ENCODE data around the gene AXDND1. TPM values are rescaled to one million over a fixed set of nuclear protein-coding genes. Genes with fewer than 3 reads are reported as not detected.

Gene AXDND1
- total and polyA plus RNA-seq, 2 experiments from 2014 or later = not detected

DNA sequence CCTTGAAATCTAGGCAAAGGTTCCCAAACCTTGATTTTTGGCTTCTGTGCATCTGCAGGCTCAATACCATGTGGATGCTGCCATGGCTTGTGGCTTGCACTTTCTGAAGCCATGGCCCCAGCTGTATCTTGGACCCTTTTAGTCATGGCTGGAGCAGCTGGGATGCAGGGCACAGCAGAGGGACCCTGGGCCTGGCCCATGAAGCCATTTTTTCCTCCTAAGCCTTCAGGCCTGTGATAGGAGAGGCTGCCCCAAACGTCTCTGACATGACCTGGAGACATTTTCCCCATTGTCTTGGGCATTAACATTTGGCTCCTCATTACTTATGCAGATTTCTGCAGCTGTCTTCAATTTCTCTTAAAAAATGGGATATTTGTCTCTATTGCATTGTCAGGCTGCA lies 112.6 kb downstream of the AXDND1 start:
- Histone ChIP-seq H2AFZ (no peak overlapping the region), H3K27me3 (ENCODE audit: insufficient read depth) (no peaks in the 10 kb centered on the region), H3K36me3 (ENCODE audit: insufficient read depth) (0 out of 2 replicates have a peak, but pooled peaks cover 13% of the 10 kb centered on the region), H3K9me2 (ENCODE audit: insufficient read depth) (no peaks in the 10 kb centered on the region), H3F3A (replicated peaks; ENCODE audit: low read depth) (no peaks in the 10 kb centered on the region), H3K4me2 (no peak overlapping the region), H3K79me2 (replicated peaks; ENCODE audit: insufficient read depth) (no peaks in the 10 kb centered on the region), H4K20me1 (replicated peaks; ENCODE audit: insufficient read depth) (no peaks in the 10 kb centered on the region), H3K27ac (ENCODE audit: low read depth) (no peak overlapping the region), H3K4me3 (no peak overlapping the region), H3K4me1 (ENCODE audit: insufficient read depth) (no peaks in the 10 kb centered on the region)
- TF ChIP-seq ZNF114 (CRISPR knock-in tag; IDR thresholded peaks at IDR 0.05) = no peak
- TF ChIP-seq JUNB (IDR thresholded peaks at IDR 0.05; ENCODE audit: unreplicated experiment) = no peak
- no peak for TF ChIP-seq EZH2phosphoT487 (IDR thresholded peaks at IDR 0.05; ENCODE audit: unreplicated experiment)
- TF ChIP-seq, protein P1, sequence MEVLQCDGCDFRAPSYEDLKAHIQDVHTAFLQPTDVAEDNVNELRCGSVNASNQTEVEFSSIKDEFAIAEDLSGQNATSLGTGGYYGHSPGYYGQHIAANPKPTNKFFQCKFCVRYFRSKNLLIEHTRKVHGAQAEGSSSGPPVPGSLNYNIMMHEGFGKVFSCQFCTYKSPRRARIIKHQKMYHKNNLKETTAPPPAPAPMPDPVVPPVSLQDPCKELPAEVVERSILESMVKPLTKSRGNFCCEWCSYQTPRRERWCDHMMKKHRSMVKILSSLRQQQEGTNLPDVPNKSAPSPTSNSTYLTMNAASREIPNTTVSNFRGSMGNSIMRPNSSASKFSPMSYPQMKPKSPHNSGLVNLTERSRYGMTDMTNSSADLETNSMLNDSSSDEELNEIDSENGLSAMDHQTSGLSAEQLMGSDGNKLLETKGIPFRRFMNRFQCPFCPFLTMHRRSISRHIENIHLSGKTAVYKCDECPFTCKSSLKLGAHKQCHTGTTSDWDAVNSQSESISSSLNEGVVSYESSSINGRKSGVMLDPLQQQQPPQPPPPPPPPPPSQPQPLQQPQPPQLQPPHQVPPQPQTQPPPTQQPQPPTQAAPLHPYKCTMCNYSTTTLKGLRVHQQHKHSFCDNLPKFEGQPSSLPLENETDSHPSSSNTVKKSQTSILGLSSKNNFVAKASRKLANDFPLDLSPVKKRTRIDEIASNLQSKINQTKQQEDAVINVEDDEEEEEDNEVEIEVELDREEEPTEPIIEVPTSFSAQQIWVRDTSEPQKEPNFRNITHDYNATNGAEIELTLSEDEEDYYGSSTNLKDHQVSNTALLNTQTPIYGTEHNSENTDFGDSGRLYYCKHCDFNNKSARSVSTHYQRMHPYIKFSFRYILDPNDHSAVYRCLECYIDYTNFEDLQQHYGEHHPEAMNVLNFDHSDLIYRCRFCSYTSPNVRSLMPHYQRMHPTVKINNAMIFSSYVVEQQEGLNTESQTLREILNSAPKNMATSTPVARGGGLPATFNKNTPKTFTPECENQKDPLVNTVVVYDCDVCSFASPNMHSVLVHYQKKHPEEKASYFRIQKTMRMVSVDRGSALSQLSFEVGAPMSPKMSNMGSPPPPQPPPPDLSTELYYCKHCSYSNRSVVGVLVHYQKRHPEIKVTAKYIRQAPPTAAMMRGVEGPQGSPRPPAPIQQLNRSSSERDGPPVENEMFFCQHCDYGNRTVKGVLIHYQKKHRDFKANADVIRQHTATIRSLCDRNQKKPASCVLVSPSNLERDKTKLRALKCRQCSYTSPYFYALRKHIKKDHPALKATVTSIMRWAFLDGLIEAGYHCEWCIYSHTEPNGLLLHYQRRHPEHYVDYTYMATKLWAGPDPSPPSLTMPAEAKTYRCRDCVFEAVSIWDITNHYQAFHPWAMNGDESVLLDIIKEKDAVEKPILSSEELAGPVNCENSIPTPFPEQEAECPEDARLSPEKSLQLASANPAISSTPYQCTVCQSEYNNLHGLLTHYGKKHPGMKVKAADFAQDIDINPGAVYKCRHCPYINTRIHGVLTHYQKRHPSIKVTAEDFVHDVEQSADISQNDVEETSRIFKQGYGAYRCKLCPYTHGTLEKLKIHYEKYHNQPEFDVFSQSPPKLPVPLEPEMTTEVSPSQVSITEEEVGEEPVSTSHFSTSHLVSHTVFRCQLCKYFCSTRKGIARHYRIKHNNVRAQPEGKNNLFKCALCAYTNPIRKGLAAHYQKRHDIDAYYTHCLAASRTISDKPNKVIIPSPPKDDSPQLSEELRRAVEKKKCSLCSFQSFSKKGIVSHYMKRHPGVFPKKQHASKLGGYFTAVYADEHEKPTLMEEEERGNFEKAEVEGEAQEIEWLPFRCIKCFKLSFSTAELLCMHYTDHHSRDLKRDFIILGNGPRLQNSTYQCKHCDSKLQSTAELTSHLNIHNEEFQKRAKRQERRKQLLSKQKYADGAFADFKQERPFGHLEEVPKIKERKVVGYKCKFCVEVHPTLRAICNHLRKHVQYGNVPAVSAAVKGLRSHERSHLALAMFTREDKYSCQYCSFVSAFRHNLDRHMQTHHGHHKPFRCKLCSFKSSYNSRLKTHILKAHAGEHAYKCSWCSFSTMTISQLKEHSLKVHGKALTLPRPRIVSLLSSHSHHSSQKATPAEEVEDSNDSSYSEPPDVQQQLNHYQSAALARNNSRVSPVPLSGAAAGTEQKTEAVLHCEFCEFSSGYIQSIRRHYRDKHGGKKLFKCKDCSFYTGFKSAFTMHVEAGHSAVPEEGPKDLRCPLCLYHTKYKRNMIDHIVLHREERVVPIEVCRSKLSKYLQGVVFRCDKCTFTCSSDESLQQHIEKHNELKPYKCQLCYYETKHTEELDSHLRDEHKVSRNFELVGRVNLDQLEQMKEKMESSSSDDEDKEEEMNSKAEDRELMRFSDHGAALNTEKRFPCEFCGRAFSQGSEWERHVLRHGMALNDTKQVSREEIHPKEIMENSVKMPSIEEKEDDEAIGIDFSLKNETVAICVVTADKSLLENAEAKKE (CRISPR knock-in tag; IDR thresholded peaks at IDR 0.05) = no peak
- TF ChIP-seq NANOG (IDR thresholded peaks at IDR 0.05; ENCODE audit: borderline replicate concordance) = no peak
- TF ChIP-seq POLR2AphosphoS5 (IDR thresholded peaks at IDR 0.05; ENCODE audit: low read depth) = no peak
- no peak for TF ChIP-seq ZNF331 (CRISPR knock-in tag; IDR thresholded peaks at IDR 0.05; ENCODE audit: low read depth)
- TF ChIP-seq CREB1 (CRISPR knock-in tag; IDR thresholded peaks at IDR 0.05; ENCODE audit: low read depth) = no peak
- no peak for TF ChIP-seq STAT1 (IDR thresholded peaks at IDR 0.05; ENCODE audit: unreplicated experiment)
- TF ChIP-seq, protein P2, sequence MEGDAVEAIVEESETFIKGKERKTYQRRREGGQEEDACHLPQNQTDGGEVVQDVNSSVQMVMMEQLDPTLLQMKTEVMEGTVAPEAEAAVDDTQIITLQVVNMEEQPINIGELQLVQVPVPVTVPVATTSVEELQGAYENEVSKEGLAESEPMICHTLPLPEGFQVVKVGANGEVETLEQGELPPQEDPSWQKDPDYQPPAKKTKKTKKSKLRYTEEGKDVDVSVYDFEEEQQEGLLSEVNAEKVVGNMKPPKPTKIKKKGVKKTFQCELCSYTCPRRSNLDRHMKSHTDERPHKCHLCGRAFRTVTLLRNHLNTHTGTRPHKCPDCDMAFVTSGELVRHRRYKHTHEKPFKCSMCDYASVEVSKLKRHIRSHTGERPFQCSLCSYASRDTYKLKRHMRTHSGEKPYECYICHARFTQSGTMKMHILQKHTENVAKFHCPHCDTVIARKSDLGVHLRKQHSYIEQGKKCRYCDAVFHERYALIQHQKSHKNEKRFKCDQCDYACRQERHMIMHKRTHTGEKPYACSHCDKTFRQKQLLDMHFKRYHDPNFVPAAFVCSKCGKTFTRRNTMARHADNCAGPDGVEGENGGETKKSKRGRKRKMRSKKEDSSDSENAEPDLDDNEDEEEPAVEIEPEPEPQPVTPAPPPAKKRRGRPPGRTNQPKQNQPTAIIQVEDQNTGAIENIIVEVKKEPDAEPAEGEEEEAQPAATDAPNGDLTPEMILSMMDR (conservative IDR thresholded peaks at IDR 0.05; ENCODE audit: low read depth in 2 of 2) = no peak
- no peak for TF ChIP-seq EZH2 (IDR thresholded peaks at IDR 0.05; ENCODE audit: low read depth, unreplicated experiment)
- TF ChIP-seq, protein P3, sequence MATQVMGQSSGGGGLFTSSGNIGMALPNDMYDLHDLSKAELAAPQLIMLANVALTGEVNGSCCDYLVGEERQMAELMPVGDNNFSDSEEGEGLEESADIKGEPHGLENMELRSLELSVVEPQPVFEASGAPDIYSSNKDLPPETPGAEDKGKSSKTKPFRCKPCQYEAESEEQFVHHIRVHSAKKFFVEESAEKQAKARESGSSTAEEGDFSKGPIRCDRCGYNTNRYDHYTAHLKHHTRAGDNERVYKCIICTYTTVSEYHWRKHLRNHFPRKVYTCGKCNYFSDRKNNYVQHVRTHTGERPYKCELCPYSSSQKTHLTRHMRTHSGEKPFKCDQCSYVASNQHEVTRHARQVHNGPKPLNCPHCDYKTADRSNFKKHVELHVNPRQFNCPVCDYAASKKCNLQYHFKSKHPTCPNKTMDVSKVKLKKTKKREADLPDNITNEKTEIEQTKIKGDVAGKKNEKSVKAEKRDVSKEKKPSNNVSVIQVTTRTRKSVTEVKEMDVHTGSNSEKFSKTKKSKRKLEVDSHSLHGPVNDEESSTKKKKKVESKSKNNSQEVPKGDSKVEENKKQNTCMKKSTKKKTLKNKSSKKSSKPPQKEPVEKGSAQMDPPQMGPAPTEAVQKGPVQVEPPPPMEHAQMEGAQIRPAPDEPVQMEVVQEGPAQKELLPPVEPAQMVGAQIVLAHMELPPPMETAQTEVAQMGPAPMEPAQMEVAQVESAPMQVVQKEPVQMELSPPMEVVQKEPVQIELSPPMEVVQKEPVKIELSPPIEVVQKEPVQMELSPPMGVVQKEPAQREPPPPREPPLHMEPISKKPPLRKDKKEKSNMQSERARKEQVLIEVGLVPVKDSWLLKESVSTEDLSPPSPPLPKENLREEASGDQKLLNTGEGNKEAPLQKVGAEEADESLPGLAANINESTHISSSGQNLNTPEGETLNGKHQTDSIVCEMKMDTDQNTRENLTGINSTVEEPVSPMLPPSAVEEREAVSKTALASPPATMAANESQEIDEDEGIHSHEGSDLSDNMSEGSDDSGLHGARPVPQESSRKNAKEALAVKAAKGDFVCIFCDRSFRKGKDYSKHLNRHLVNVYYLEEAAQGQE (IDR thresholded peaks at IDR 0.05; ENCODE audit: unreplicated experiment) = no peak
- TF ChIP-seq, protein P4, sequence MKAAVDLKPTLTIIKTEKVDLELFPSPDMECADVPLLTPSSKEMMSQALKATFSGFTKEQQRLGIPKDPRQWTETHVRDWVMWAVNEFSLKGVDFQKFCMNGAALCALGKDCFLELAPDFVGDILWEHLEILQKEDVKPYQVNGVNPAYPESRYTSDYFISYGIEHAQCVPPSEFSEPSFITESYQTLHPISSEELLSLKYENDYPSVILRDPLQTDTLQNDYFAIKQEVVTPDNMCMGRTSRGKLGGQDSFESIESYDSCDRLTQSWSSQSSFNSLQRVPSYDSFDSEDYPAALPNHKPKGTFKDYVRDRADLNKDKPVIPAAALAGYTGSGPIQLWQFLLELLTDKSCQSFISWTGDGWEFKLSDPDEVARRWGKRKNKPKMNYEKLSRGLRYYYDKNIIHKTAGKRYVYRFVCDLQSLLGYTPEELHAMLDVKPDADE (IDR thresholded peaks at IDR 0.05) = no peak
- Mint-ChIP-seq H3K27me3 (ENCODE audit: insufficient read depth, low read depth, poor library complexity) (no peaks in the 10 kb centered on the region), H3K4me1 (no peaks in the 10 kb centered on the region), H3K4me3 (no peak overlapping the region), H3K36me3 (ENCODE audit: low read depth) (peaks cover 62% of the 10 kb centered on the region), H3K27ac (no peak overlapping the region), H3K9me3 (peaks cover 82% of the 10 kb centered on the region)
- ATAC-seq (no peak), DNase-seq (ENCODE audit: low spot score) (no peak)

Data from GM23338 (cell line).